ENCODE measurements around the gene SERPINB8.
"Not testable (repeated sequence)": the region's sequence is repeated elsewhere in the genome, so short reads cannot be mapped to it uniquely, and the experiment has no call there.

SERPINB8 gene, protein sequence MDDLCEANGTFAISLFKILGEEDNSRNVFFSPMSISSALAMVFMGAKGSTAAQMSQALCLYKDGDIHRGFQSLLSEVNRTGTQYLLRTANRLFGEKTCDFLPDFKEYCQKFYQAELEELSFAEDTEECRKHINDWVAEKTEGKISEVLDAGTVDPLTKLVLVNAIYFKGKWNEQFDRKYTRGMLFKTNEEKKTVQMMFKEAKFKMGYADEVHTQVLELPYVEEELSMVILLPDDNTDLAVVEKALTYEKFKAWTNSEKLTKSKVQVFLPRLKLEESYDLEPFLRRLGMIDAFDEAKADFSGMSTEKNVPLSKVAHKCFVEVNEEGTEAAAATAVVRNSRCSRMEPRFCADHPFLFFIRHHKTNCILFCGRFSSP

DNA sequence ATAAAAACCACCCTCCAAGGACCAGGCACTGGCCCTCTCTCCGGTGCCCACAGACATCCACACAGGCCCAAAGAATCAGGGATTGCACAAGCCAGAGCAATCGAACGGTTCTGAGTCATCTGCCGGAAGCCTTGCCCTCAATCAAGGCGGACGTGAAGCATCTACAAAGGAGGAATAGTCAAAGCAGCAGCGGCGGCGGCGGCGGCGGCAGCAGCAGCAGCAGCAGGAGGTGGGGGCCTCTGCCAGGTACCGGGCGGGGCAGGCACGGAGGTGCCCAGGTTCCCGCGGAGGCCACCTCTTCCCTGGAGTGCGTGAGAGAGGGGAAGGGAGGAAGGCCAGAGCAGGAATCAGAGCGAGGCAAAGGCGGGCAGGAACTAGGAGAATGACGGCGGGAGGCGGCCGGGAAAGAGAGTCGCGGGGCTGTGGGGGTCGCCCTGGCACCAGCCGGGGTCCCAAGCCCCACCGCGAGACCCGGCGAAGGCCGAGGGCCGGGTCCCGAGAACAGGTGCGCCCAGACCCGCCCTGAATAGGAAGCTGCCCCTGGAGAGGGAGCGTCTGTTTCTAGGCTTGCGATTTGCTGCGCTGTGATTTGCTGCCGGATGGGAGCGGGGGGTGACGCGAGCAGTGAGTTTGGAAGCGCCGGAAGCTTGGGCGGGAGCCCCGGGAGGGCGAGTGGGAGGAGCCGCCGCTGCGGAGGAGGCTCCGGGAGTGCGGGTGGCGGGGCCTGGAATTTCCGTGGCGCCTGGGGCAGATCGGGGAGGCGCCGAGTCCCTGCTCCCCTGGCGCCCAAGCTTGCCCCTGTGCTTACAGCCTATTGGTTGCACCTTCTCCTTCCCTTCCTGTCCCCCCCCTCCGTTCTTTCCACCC is at the start of gene SERPINB8:
Gene SERPINB8, plus strand, starts transcription at position 140 of the 867 bp plus-strand sequence. CDS start 8,228 bp downstream, outside the sequence.
- peak; percentile 94 for DNase-seq (ENCODE audit: low spot score)

DNA sequence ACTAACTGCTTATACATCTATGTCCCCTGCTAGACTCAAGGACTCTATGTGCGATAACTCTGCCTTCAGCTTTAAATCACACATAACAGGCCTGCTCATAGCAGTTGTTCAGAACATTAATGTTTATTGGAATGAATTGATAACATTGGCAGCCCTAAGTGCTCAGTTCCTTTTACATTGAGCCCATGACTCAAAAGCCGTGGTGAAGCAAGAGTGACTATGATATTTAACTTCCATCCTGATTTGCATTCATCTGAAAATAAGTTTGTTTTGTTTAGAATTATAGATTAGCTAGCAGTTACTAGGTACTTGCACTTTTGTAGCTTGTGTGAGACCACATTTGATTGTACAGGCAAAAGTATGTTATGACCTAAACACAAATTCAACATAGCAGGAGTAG is 47.8 kb upstream of the SERPINB8 start:
- DNase-seq (ENCODE audit: low spot score), result no peak

DNA sequence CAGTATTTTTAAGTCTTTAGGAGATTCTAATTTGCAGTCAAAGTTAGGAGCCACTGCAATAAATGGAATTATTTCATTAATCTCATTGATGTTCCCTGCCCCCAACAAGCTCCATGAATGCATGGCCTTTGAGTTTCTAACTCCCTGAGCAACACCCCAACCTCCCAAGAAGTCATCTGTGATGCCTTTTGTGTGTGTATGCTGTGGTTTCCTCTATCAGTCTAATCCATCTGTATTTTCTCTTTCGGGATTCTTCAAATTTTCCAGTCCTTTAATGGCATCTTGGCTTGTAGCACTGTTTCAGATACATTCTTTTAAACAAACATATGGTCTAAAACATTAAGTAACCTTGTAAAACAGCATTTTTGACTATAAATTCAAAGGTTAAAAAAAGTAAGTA is 45.3 kb upstream of the SERPINB8 start:
- DNase-seq (ENCODE audit: low spot score), result no peak

DNA sequence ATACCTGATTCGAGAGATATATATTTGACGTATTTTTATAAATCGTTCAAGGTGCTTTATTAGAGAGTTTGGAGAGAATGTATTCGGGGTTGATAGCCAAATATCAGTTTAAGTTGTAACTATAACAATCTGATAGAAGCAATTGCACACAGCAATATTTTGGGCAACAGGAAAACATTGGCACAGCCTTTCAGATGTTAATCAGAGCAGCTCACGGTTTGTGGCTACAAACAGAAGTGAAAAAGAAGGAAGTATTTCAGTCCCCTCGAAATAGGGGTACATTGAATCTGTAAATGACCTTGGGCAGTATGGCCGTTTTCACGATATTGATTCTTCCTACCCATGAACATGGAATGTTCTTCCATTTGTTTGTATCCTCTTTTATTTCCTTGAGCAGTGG is 41.5 kb upstream of the SERPINB8 start:
- no peak for DNase-seq (ENCODE audit: low spot score)

DNA sequence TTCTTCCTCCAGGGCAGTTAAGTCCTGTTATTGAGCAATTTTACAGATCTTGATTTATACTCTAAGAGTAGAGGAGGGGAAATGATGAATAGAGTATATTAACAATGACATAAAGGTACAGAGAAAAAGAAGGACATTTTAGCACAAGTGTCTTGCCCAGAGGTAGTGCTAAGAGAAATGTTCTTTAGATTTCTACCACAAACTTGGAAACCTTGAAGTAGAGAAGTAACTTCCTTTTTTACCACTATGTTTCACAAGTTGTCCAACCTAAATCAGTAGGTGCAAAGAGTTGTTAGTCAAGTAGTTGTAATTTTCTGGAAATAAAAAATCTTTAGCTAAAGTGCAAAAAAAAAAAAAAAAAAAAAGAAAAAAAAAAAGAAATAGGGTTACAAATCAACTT is 40.5 kb upstream of the SERPINB8 start:
- not testable (repeated sequence) for DNase-seq (ENCODE audit: low spot score)

DNA sequence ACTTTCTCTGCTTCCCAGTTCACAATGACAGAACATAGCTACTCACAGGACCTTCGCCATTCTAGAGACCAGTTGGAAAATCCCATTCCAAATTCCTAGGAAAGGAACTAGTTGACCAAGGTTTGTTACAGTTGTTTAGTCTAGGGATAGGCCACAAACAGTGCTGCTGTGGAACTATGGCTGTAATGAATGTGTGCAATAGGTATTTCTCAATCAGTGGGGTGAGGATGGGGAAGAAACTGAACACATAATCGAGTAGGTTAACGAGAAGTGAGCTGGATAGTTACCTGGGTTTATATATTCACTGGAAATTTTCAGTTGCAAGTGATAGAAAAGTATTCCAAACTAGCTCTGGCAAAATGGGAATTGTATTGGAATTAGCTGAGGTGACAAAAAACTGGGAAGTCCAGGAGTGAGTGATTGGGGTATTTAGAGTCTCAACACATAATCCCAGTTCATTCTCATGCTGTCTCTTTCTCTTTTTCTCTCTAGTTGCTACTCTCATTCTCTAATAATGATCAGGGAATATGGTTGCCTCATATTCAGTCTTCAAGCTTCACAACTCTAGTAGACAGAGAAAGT is 39.0 kb upstream of the SERPINB8 start:
- DNase-seq (ENCODE audit: low spot score), result no peak

DNA sequence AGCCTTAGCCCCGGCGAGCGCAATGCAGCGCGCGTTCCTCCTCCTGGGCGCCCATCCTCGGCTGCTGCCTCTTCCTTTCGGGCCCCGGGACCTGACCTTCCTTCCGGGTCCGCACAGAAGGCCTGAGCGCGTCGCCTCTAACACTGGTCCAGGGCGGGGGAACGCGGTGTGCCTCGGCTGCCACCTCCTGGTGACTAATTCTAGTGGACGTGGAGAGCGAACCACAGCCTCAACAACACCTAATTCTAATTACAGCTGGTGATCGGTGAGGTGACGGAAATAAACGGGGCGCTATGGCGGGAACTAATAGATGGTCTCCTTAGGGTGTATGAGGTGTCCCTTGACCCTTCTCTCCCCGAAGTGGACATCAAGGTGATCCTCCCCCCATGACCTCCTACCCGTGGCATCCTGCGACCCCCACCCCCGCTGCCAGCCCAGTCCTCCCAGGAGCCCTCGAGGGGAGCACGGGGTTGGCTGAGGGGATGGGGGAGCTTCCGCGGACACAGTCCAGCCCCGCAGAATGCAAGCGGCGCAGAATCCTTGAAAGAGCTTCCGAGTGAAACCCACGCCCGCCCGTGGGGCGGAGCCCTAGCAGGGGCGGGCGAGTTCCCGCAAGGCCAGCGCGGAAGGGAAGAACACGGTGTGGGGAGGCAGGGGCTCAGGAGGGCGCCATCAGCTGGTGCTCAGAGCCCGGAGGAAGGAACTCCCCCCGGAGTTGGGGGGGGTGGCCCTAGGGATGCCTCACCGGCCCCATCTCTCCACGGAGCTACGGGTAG is 33.5 kb upstream of the SERPINB8 start:
- DNase-seq (ENCODE audit: low spot score), result peak; percentile 73

DNA sequence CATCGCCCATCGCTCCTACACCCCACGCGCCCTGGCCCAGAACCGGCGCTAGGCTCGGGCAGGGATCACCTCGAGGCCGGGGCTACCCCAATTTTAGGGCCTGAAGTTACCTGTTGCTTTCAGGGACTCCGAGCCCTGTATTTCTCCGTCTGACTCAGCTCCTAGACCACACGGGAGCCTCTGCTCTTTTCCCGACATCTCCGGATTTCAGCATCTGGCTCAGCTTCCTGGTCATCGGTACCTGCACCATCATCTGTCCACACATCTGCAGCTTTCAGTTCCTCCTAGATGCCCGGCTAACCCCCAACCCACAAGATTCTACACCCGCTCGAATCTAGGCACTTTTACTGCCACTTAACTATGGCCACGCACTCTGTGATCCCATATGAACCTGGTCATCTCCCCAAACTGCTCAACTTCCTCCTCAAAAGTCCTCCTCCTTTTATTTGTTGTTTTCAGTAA is 32.9 kb upstream of the SERPINB8 start:
- no peak for DNase-seq (ENCODE audit: low spot score)

DNA sequence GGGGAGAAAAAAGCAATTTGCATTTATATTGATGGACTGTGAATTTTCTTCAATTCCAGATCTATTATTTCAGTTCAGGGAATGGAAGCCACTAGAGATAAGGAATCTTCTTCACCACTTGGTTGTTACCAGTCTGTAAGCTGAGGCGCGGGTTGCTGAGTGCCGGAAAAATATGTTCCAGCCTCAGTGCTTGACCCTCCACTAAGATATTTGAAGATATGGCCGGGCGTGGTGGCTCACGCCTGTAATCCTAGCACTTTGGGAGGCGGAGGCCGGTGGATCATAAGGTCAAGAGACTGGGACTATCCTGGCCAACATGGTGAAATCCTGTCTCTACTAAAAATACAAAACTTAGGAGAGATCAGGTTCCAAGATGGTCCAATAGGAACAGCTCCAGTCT is 29.9 kb upstream of the SERPINB8 start:
- DNase-seq (ENCODE audit: low spot score), result no peak

DNA sequence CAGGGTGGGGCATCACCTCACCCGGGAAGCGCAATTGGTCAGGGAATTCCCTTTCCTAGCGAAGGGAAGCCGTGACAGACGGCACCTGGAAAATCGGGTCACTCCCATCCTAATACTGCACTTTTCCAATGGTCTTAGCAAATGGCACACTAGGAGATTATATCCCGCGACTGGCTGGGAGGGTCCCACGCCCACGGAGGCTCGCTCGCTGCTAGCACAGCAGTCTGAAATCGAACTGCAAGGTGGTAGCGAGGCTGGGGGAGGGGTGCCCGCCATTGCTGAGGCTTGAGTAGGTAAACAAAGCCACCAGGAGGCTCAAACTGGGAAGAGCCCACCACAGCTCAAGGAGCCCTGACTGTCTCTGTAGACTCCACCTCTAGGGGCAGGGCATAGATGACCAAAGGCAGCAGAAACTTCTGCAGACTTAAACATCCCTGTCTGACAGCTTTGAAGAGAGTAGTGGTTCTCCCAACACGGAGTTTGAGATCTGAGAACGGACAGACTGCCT is 29.3 kb upstream of the SERPINB8 start:
- DNase-seq (ENCODE audit: low spot score), result not testable (repeated sequence)

DNA sequence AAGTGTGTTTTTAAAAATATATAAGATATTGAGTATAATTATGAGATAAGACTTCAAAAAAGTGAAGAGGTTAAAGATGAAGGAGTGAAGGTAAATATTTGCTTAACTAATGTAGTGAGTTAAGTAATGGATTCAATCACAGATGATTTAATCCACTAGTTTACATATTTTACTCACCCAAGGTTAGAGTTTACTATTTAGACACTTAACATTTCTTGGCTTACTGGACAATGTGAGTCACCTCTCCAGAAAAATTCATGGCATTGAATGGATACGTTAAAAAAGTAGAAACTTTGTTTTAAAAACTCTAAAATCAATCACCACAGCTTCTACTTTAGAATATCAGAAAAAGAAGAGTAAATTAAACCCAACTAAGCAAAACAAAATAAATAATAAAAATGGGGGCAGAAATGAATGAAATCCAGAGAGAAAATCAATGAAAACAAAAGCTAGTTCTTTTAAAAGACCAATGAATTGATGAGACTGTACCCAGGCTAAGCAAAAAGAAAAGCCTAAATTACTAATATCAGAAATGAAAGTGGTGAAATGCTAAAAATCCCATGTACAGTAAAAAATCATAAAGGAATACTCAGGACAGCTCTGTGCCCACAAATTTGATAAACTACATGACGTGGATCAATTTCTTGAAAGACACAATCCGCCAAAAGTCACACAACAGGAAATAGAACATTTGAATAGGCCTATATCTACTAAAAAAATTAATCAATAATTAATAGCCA is 22.7 kb upstream of the SERPINB8 start:
- DNase-seq (ENCODE audit: low spot score), result no peak

DNA sequence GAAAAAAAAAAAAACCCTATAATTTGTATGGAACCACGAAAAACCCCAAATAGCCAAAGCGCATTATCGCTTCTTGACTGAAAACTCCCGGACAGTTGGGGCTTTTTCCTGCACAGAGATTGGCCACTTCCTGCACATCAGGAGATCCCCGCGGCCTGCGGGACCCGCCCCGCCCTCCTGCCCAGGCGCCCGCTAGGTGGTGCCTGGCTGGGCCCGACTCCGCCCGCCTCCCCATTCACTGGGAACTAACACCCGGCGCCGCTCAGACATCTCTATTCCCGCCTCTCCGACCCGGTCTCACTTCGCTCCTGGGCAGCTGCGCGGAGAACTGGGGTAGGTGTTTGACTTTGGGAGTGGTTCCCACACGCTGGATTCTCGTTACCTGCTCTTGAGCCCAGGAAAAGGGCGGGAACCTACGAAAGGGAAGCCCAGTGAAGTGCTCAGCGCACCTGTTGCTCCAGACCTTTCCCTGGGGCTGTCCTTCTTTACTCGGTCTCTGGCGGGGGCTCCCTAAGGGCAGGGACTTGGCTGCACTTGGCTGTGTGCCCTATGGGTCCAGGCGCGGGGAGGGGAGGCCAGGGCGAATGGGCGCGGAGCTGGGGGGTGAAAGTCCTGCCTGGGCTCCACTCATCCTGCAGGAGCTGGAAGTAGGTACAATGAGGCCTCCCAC is 20.7 kb upstream of the SERPINB8 start, which contains the start of gene HMSD:
Gene HMSD, plus strand, starts transcription at position 234 of the 670 bp plus-strand sequence. CDS start 4,155 bp downstream, outside the sequence.
- no peak for DNase-seq (ENCODE audit: low spot score)

DNA sequence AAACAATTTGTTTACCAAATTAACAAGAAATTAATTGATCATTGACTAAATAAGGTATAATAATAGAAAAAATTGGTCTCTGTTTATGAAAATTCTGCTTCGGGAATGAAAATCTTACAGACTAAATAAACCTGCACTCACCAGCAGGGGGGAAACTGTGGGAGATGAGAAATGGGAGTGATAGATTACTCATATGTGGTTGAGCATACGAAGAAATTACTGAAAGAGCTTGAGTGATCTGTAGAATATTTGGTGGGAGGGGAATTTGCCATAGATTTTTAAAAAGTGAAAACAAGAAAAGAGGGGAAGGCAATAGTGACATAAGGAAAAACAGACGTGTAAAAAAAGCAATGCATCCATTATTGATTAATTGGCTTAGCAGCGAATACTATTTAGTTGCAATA is 18.6 kb upstream of the SERPINB8 start:
- DNase-seq (ENCODE audit: low spot score), result no peak

DNA sequence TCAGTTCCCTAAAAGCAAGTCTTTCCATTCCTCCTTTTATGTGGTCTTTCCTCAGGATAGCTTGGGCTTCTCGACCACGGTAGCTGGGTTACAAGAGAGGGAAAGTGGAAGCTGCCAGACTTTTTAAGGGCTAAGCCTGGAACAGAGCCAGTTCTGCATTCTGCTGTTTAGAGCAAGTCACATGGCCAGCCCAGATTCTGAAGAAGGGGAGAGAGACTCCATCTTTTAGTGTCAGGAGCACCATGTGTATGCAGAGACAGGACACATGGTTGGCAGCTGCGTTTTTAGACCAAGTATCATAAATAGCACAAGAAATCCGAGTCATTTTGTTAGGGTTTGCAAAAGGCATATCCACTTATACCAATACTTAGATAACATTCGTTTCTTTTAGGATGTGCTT is 16.1 kb upstream of the SERPINB8 start:
- DNase-seq (ENCODE audit: low spot score), result no peak

DNA sequence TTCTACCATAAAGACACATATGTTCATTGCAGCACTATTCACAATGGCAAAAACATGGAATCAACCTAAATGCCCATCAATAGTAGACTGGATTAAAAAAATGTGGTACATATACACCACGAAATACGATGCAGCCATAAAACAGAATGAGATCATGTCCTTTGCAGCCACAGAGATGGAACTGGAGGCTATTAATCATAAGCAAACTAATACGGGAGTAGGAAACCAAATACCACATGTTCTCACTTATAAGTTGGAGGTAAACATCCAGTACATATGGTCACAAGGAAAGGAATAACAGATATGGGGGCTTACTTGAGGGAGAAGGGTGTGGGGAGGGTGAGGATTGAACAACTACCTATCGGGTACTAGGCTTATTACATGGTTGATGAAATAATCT is 13.1 kb upstream of the SERPINB8 start:
- DNase-seq (ENCODE audit: low spot score), result no peak

DNA sequence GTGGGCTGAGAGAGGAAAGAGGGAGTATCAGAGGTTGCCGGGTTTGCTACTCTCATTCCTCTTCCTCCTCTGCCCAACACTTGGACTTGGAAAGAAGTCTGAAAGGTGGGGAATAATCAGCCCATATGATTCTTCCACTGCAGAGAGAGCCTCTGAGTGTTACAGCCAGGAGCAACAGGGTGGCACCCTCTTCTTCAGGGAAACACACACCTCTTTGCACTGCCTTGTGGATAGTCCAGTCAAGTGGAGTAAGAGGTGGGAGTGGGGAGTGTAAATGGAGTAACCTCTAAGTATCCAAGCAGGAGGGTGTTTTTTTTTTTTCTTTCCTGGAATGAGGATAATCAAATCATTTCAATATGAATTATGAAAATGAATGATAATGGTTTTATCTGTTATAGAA is 9.0 kb upstream of the SERPINB8 start:
- no peak for DNase-seq (ENCODE audit: low spot score)

DNA sequence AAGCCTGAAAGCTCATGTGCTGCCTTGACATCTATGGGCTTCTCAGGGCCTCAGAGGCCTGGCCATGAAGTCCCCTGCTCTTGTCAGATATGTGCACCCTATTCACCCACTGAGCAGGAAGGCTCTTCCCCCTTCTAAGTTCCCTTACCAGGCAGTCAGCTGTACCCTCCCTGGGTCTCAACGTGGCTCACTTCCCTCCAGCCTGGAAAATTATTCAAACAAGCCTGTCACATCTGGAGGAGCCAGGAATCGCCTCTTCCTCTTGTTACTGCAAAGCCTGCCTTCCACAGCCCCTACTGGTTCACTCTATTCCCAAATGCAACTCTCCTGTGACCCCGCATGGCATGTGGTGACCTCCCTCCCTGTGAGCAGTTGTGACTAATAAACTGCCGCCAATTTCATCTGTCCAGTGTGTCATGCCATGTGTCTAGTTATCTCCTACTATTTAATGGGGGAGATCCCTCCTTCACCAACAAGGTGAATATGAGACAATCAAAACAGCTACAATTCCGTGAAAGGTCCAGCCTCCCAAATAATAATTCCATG is 8.4 kb upstream of the SERPINB8 start:
- DNase-seq (ENCODE audit: low spot score), result no peak

DNA sequence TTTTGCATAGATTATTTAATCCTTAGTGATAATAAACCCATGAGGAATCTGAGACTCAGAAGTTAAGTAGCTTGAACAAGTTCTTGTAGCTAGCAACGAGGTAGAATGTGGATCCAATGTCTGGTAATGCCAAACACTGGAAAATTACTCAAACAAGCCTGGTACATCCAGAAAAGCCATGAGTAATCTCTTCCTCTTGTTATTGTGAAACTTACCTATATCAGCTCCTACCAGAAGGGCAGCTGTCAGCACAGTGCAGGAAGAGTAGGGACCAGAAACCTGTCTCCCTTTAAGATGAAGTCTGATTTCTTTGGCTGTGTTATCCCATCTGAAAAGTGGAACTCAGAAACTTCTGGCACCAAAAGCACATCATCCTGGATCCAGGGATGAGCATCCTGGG is 7.7 kb upstream of the SERPINB8 start:
- DNase-seq (ENCODE audit: low spot score), result no peak

DNA sequence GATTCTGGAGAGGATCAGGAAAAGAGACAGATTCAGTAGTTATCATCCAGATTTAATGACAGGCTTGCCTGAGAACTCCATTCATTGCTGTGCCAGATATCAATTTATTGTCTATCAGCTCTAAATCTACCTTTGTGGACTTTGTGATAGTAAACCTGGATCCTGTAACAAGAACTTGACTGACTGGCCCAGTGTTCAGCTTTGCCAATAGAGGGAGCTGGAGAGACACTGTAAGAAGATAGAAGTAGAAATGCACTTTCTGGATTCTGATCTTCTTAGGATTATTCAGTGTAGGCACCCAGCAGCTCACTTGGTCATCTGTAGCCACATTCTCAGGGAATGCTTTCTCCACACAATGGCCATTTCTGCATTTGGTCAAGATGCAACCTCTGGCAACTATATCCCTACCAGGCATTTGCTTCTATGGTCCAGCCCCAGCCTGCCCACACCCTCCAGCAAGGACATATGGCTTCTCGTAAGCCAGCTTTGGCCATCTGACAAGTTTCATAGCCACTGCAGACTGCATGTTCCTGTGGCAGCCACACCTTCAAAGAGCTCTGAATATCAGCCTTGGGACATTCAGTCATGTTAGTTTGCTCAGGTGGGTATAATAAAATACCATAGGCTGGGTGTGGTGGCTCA is 6.1 kb upstream of the SERPINB8 start:
- no peak for DNase-seq (ENCODE audit: low spot score)

Measured in left forelimb (tissue), 1 donor.